Measurements from ENCODE around the gene IL25.
"Not testable (repeated sequence)": the region's sequence is repeated elsewhere in the genome, so short reads cannot be mapped to it uniquely, and the experiment has no call there.

IL25 gene

DNA sequence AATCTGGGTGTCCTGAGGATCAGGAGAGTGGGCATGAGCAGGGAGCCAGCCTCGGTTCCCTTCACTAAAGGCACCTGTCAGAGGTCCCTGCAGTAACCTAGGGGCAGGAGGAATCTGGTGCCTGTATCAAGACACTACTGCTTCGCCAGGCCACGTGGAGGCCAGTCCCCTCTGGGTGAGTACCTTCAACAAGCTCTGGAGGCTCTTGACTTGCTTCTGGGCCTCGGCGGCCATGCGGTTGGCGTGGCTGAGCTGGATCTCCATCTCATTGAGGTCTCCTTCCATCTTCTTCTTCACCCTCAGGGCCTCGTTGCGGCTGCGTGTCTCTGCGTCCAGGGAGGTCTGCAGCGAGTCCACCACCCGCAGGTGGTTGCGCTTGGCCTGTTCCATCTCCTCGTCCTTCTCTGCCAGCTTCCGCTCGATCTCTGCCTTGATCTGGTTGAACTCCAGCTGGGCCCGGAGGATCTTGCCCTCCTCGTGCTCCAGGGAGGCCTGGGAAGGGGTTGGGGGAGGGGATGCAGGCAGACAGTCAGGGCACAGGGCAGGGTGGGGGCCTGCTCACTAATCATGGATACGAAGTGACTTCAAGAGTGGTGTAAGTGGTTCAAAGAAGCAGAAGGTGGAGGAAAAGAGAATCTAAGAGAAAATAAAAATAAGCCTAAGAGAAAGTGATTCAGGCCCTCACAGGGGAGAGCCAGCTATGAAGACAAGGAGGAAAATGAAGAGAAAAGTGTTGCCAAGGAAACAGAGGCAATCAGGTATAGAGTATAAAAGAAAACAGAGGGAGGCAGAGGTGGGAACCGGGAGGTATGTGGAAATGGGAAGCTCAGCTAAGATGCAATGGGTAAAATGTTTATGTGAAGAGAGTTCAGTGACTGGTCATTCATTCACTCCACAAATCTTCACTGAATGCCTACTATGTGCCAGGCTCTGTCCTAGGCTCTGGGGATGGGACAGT, 43.5 kb downstream of the IL25 start:
- H3K4me3 ChIP-seq (replicated peaks in 1 of 2; ENCODE audit: low read depth in 2 of 2, low read length in 2 of 2), result no peak overlapping the region
- TF ChIP-seq, protein P1, sequence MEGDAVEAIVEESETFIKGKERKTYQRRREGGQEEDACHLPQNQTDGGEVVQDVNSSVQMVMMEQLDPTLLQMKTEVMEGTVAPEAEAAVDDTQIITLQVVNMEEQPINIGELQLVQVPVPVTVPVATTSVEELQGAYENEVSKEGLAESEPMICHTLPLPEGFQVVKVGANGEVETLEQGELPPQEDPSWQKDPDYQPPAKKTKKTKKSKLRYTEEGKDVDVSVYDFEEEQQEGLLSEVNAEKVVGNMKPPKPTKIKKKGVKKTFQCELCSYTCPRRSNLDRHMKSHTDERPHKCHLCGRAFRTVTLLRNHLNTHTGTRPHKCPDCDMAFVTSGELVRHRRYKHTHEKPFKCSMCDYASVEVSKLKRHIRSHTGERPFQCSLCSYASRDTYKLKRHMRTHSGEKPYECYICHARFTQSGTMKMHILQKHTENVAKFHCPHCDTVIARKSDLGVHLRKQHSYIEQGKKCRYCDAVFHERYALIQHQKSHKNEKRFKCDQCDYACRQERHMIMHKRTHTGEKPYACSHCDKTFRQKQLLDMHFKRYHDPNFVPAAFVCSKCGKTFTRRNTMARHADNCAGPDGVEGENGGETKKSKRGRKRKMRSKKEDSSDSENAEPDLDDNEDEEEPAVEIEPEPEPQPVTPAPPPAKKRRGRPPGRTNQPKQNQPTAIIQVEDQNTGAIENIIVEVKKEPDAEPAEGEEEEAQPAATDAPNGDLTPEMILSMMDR (IDR thresholded peaks at IDR 0.05; ENCODE audit: low read depth, low read length), result no peak
- no peak for DNase-seq (ENCODE audit: low read depth in 2 of 2)

DNA sequence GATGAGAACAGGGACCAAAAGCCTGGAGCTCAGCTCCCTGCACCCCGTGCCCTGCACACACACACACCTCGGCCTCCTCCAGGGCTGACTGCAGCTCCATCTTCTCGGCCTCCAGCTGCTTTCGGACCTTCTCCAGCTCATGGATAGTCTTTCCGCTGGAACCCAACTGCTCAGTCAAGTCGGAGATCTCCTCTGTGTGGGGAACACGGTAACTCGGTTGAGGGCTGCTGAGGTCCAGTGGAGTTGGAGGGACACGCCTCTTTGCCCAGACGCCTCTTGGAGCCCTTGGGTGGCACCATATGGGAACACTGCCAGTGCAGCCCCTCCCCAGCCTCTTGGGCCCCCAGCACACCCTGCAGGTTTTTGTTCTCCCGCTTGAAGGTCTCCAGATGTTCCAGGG, 44.2 kb downstream of the IL25 start:
- H3K4me3 ChIP-seq (replicated peaks in 1 of 2; ENCODE audit: low read depth in 2 of 2, low read length in 2 of 2), result no peak overlapping the region
- TF ChIP-seq, protein P1 (IDR thresholded peaks at IDR 0.05; ENCODE audit: low read depth, low read length), result no peak
- DNase-seq (ENCODE audit: low read depth in 2 of 2), result no peak

DNA sequence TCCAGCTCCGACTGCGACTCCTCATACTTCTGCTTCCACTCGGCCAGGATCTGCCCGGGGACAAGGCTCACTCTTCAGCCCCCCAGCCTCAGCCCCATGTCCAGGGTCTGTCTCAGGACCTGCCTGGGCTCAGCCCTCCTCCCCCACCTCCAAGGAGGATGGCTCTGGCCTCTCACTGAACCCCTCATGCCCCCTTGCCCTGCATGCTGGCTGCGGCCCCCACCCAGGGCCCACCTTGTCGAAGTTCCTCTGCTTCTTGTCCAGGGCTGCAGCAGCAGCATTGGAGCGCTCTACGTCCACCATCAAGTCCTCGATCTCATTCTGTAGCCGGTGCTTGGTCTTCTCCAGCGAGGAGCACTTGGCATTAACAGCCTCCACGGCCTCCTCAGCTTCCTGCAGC, 44.7 kb downstream of the IL25 start:
- not testable (repeated sequence) for DNase-seq (ENCODE audit: low read depth in 2 of 2); H3K4me3 ChIP-seq (replicated peaks in 1 of 2; ENCODE audit: low read depth in 2 of 2, low read length in 2 of 2)

DNA sequence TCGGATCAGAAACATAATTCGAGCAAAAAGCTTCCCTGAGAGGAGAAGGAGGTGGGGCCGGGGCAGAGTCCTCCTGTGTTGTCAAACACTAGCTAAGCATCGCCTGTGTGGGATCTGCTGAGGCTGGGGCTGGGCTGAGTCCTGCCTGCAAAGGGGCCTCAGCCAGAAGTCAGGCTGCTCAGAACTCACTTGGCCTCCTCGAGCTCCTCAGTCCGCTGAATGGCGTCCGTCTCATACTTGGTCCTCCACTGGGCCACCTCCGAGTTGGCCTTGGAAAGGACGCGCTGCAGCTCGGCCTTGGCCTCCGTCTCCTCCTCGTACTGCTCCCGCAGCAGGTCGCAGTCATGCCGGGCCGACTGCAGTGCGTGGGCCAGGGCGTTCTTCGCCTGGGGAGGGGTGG, 45.4 kb downstream of the IL25 start:
- no peak for DNase-seq (ENCODE audit: low read depth in 2 of 2)
- no peak overlapping the region for H3K4me3 ChIP-seq (replicated peaks in 1 of 2; ENCODE audit: low read depth in 2 of 2, low read length in 2 of 2)
- TF ChIP-seq, protein P1 (IDR thresholded peaks at IDR 0.05; ENCODE audit: low read depth, low read length), result no peak

DNA sequence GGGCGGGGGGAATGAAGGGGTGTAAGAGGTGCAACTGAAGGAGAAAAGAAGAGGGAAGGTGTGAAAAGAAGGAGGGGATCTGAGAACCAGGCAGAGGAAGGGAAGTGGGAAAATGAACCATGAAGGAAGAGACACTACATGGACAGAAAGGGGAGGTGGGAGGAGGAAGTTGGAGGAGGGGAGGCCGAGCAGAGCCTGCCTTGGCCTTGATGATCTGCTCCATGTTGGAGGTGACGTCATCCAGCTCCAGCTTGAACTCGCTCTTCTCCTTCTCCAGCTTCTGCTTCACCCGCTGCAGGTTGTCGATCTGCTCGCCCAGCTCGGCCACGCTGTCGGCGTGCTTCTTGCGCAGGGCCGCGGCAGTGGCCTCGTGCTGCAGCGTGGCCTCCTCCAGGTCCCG, 47.0 kb downstream of the IL25 start:
- not testable (repeated sequence) for DNase-seq (ENCODE audit: low read depth in 2 of 2); H3K4me3 ChIP-seq (replicated peaks in 1 of 2; ENCODE audit: low read depth in 2 of 2, low read length in 2 of 2)

DNA sequence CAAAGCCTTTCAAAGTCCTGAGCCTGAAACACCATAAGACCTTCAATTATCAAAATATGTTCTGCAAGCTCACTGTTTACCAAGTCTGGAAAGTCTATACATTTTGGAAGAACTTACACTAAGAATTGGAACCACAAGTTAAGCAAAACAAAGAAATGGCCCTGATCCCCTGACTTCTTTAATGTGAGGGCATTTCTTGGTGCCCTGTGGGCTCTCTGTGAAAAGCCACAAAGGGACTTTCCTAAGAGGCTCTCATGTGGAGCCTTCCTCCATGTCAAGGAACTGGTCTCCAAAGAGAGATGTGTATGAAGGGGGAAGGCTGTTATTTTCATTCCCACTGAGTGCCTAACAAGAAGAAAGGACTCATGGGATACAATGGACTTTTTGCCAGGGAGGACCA, 49.0 kb downstream of the IL25 start:
- TF ChIP-seq, protein P1 (IDR thresholded peaks at IDR 0.05; ENCODE audit: low read depth, low read length), result no peak
- no peak overlapping the region for H3K4me3 ChIP-seq (replicated peaks in 1 of 2; ENCODE audit: low read depth in 2 of 2, low read length in 2 of 2)
- DNase-seq (ENCODE audit: low read depth in 2 of 2), result no peak

DNA sequence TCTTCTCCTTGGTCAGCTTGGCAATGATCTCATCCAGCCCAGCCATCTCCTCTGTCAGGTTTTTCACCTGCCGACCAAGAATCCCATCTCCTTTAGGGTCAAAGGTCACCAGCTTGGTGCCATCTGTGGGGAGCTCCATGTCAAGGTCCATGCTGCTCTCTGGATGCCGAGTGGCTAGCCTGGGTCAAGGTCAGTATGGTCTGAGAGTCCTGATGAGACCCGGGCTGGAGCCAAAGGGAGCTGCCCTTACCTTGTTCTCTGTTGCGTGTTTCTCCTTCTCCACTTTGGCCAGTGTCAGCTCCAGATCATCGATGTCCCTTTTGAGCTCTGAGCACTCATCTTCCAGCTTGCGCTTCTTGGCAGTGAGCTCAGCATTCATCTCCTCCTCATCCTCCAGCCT, 51.0 kb downstream of the IL25 start:
- no peak overlapping the region for H3K4me3 ChIP-seq (replicated peaks in 1 of 2; ENCODE audit: low read depth in 2 of 2, low read length in 2 of 2)
- no peak for DNase-seq (ENCODE audit: low read depth in 2 of 2)
- TF ChIP-seq, protein P1 (IDR thresholded peaks at IDR 0.05; ENCODE audit: low read depth, low read length), result no peak

DNA sequence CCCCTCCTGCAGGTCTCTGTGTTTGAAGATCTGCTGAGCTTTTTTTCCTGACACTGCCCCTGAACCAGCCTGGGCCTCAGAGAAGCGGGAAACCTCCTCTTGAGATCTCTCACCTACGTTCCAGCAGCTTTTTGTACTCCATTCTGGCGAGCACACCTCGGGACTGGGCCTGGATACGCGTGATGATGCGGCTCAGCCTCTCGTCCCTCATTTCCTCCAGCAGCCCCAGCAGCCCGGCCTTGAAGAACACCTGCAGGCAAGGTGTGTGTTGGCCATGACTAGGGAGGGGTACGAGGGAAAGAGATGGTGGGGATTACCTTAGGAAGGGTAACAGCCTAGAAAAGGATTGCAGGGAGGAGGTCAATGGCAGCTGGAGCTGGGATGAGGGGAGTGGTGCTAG, 52.6 kb downstream of the IL25 start:
- no peak for DNase-seq (ENCODE audit: low read depth in 2 of 2)
- TF ChIP-seq, protein P1 (IDR thresholded peaks at IDR 0.05; ENCODE audit: low read depth, low read length), result no peak
- no peak overlapping the region for H3K4me3 ChIP-seq (replicated peaks in 1 of 2; ENCODE audit: low read depth in 2 of 2, low read length in 2 of 2)

DNA sequence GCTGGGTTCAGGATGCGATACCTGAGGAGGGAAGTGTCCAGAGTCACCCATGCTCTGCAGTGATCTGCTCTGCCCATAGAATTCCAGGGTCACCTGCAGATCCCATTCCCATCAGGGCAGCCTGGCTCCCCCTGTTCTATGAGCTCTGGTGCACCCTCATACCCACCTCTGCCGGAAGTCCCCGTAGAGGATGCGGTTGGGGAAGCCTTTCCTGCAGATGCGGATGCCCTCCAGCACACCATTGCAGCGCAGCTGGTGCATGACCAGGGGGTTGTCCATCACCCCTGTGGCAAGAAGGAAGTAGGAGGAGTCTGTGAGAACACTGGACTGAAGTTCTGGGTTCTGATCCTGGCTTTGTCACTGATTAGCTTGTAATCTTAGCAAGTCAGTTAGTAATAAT, 53.2 kb downstream of the IL25 start:
- DNase-seq (ENCODE audit: low read depth in 2 of 2); H3K4me3 ChIP-seq (replicated peaks in 1 of 2; ENCODE audit: low read depth in 2 of 2, low read length in 2 of 2): not testable (repeated sequence)
